HEK293T (cell line): ENCODE data around the gene C18orf63.

ENCODE experiments used
- ARNT ChIP-seq: fragments of 450-650 bp; IDR thresholded peaks from 2 replicates; pipeline ENCODE4 v1.6.1; 2017; ENCODE audit warnings: mild to moderate bottlenecking
- BHLHE40 ChIP-seq: fragments of 450-650 bp; IDR thresholded peaks from 2 replicates; pipeline ENCODE4 v1.6.1; 2016; ENCODE audit warnings: mild to moderate bottlenecking, moderate library complexity, borderline replicate concordance
- FOXK2 ChIP-seq: fragments of 450-650 bp; IDR thresholded peaks from 2 replicates; pipeline ENCODE4 v1.6.1; 2016; ENCODE audit warnings: mild to moderate bottlenecking
- FOXM1 ChIP-seq: fragments of 450-650 bp; IDR thresholded peaks from 2 replicates; pipeline ENCODE4 v1.6.1; 2017; ENCODE audit warnings: mild to moderate bottlenecking, borderline replicate concordance
- HDGF ChIP-seq: fragments of 450-650 bp; IDR thresholded peaks from 2 replicates; pipeline ENCODE4 v1.6.1; 2017; ENCODE audit warnings: antibody characterized with exemption, borderline replicate concordance
- PKNOX1 ChIP-seq: fragments of 450-650 bp; IDR thresholded peaks from 2 replicates; pipeline ENCODE4 v1.6.1; 2016
- SP1 ChIP-seq: fragments of 450-650 bp; IDR thresholded peaks from 2 replicates; pipeline ENCODE4 v1.6.1; 2017
- SUZ12 ChIP-seq: fragments of 450-650 bp; IDR thresholded peaks from 2 replicates; pipeline ENCODE4 v1.6.1; 2016; ENCODE audit warnings: mild to moderate bottlenecking
- TARDBP ChIP-seq: fragments of 450-650 bp; IDR thresholded peaks from 2 replicates; pipeline ENCODE4 v1.6.1; 2016
- ZNF384 ChIP-seq: fragments of 450-650 bp; IDR thresholded peaks from 2 replicates; pipeline ENCODE4 v1.6.1; 2016

- TF ChIP-seq PKNOX1 (no peak), SP1 (no peak), BHLHE40 (no peak), TARDBP (no peak), ARNT (no peak), ZNF384 (no peak), FOXK2 (no peak), FOXM1 (no peak), SUZ12 (no peak), HDGF (no peak)
Measured at GRCh38 chr18:74407888-74408287, 92.2 kb downstream of the C18orf63 start.
